ENCODE data around the gene OR2C1.

The OR2C1 gene

GRCh38 chr16:3321816-3322215, 33.9 kb upstream of the OR2C1 start:
- Histone ChIP-seq H3K9me3 (ENCODE audit: control insufficient read depth, low read length) (peaks cover 77% of the 10 kb centered on the region), H4K91ac (ENCODE audit: low read length) (no peak overlapping the region), H3K79me1 (replicated peaks; ENCODE audit: low read length, poor library complexity, severe bottlenecking) (peaks cover 1% of the 10 kb centered on the region), H3K36me3 (ENCODE audit: control insufficient read depth in 1 of 2, insufficient read depth in 2 of 2, low read depth in 1 of 2, low read length in 2 of 2) (peaks cover 8 to 21% of the 10 kb centered on the region in 2 experiments), H3K4me2 (ENCODE audit: low read length, poor library complexity, severe bottlenecking) (no peak overlapping the region), H2BK5ac (ENCODE audit: low read depth, low read length, poor library complexity, severe bottlenecking) (no peak overlapping the region), H3K4me1 (ENCODE audit: control insufficient read depth, insufficient read depth, low read depth, low read length) (no peaks in the 10 kb centered on the region), H3K14ac (ENCODE audit: low read length in 2 of 2) (no peak overlapping the region), H2AFZ (ENCODE audit: low read depth, low read length) (no peak overlapping the region), H2BK15ac (ENCODE audit: low read depth, poor library complexity, severe bottlenecking) (no peak overlapping the region), H3K27me3 (ENCODE audit: control insufficient read depth in 1 of 2, insufficient read depth in 1 of 2, low read length in 2 of 2) (no peaks in the 10 kb centered on the region), H2AK5ac (ENCODE audit: low read length, severe bottlenecking) (no peak overlapping the region), H3K23ac (ENCODE audit: low read length in 2 of 2) (no peak overlapping the region), H3K18ac (ENCODE audit: low read depth in 1 of 2, low read length in 2 of 2) (no peak overlapping the region), H2BK120ac (ENCODE audit: low read depth, low read length) (no peak overlapping the region), H3K4ac (ENCODE audit: low read depth in 1 of 2, low read length in 2 of 2) (no peak overlapping the region), H2BK12ac (ENCODE audit: low read length in 2 of 2) (no peak overlapping the region), H3K27ac (ENCODE audit: low read length, poor library complexity, severe bottlenecking) (no peak overlapping the region), H3K9ac (ENCODE audit: low read length) (no peak overlapping the region), H4K8ac (ENCODE audit: low read length) (no peak overlapping the region), H3K4me3 (ENCODE audit: insufficient read depth in 1 of 2, low read depth in 1 of 2, low read length in 2 of 2) (peak overlapping the region in 1 of 2 experiments; percentile 18)
- 0% methylated on average over 1 of the region's 2 CpGs for WGBS
- no peak for DNase-seq

GRCh38 chr16:3327514-3327913, 28.2 kb upstream of the OR2C1 start:
- Histone ChIP-seq H3K79me1 (replicated peaks; ENCODE audit: low read length, poor library complexity, severe bottlenecking) (no peaks in the 10 kb centered on the region), H4K8ac (ENCODE audit: low read length) (no peak overlapping the region), H2BK120ac (ENCODE audit: low read depth, low read length) (no peak overlapping the region), H2BK12ac (ENCODE audit: low read length in 2 of 2) (no peak overlapping the region), H4K91ac (ENCODE audit: low read length) (no peak overlapping the region), H3K4me2 (ENCODE audit: low read length, poor library complexity, severe bottlenecking) (no peak overlapping the region), H3K27ac (ENCODE audit: low read length, poor library complexity, severe bottlenecking) (no peak overlapping the region), H3K9me3 (ENCODE audit: control insufficient read depth, low read length) (peaks cover 34% of the 10 kb centered on the region), H2AFZ (ENCODE audit: low read depth, low read length) (no peak overlapping the region), H3K18ac (ENCODE audit: low read depth in 1 of 2, low read length in 2 of 2) (no peak overlapping the region), H3K4ac (ENCODE audit: low read depth in 1 of 2, low read length in 2 of 2) (no peak overlapping the region), H3K14ac (ENCODE audit: low read length in 2 of 2) (no peak overlapping the region), H3K4me3 (ENCODE audit: insufficient read depth in 1 of 2, low read depth in 1 of 2, low read length in 2 of 2) (no peak overlapping the region), H2BK5ac (ENCODE audit: low read depth, low read length, poor library complexity, severe bottlenecking) (no peak overlapping the region), H3K9ac (ENCODE audit: low read length) (no peak overlapping the region), H3K23ac (ENCODE audit: low read length in 2 of 2) (no peak overlapping the region), H3K4me1 (ENCODE audit: control insufficient read depth, insufficient read depth, low read depth, low read length) (no peaks in the 10 kb centered on the region), H2AK5ac (ENCODE audit: low read length, severe bottlenecking) (no peak overlapping the region), H3K36me3 (ENCODE audit: control insufficient read depth in 1 of 2, insufficient read depth in 2 of 2, low read depth in 1 of 2, low read length in 2 of 2) (no peaks in the 10 kb centered on the region), H2BK15ac (ENCODE audit: low read depth, poor library complexity, severe bottlenecking) (no peak overlapping the region), H3K27me3 (ENCODE audit: control insufficient read depth in 1 of 2, insufficient read depth in 1 of 2, low read length in 2 of 2) (no peaks in the 10 kb centered on the region)
- DNase-seq = no peak
- 85% methylated on average over 4 of the region's 4 CpGs for WGBS

- 53% methylated on average over 1 of the region's 3 CpGs for WGBS
- Histone ChIP-seq H2AFZ (ENCODE audit: low read depth, low read length) (no peak overlapping the region), H3K18ac (ENCODE audit: low read depth in 1 of 2, low read length in 2 of 2) (no peak overlapping the region), H2BK120ac (ENCODE audit: low read depth, low read length) (no peak overlapping the region), H2BK15ac (ENCODE audit: low read depth, poor library complexity, severe bottlenecking) (no peak overlapping the region), H2BK12ac (ENCODE audit: low read length in 2 of 2) (no peak overlapping the region), H2AK5ac (ENCODE audit: low read length, severe bottlenecking) (no peak overlapping the region), H2BK5ac (ENCODE audit: low read depth, low read length, poor library complexity, severe bottlenecking) (no peak overlapping the region), H3K27me3 (ENCODE audit: control insufficient read depth in 1 of 2, insufficient read depth in 1 of 2, low read length in 2 of 2) (no peaks in the 10 kb centered on the region), H3K4me2 (ENCODE audit: low read length, poor library complexity, severe bottlenecking) (no peak overlapping the region), H3K4me3 (ENCODE audit: insufficient read depth in 1 of 2, low read depth in 1 of 2, low read length in 2 of 2) (no peak overlapping the region), H3K4ac (ENCODE audit: low read depth in 1 of 2, low read length in 2 of 2) (no peak overlapping the region), H3K79me1 (replicated peaks; ENCODE audit: low read length, poor library complexity, severe bottlenecking) (no peaks in the 10 kb centered on the region), H3K14ac (ENCODE audit: low read length in 2 of 2) (no peak overlapping the region), H3K23ac (ENCODE audit: low read length in 2 of 2) (no peak overlapping the region), H3K9me3 (ENCODE audit: control insufficient read depth, low read length) (peaks cover 31% of the 10 kb centered on the region), H4K91ac (ENCODE audit: low read length) (no peak overlapping the region), H3K4me1 (ENCODE audit: control insufficient read depth, insufficient read depth, low read depth, low read length) (no peaks in the 10 kb centered on the region), H3K36me3 (ENCODE audit: control insufficient read depth in 1 of 2, insufficient read depth in 2 of 2, low read depth in 1 of 2, low read length in 2 of 2) (no peaks in the 10 kb centered on the region), H3K9ac (ENCODE audit: low read length) (no peak overlapping the region), H3K27ac (ENCODE audit: low read length, poor library complexity, severe bottlenecking) (no peak overlapping the region), H4K8ac (ENCODE audit: low read length) (no peak overlapping the region)
- DNase-seq = no peak
Measured at GRCh38 chr16:3328104-3328503, 27.6 kb upstream of the OR2C1 start.

DNA sequence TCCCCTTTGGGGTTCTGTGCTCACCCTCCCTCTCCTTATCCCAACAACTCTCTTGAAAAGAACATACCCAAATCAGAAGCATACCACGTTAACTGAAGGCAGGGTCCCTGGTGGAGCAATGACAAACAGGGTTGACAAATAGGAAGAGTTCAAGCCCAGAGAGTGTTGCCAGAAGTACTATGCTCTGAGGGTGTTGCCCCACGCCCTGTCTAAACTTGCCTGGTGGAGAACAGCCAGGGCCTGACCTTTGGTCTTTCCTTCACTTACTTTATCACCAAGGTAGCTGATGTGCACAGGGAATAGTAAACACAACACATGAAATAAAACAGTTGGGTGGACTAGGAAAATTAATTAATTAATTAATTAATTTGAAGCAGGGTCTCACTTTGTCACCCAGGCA, 27.0 kb upstream of the OR2C1 start:
- H3K9ac ChIP-seq (ENCODE audit: low read length) = no peak overlapping the region
- H3K4me2 ChIP-seq (ENCODE audit: low read length, poor library complexity, severe bottlenecking) = no peak overlapping the region
- H3K27ac ChIP-seq (ENCODE audit: low read length, poor library complexity, severe bottlenecking) = no peak overlapping the region
- no peak overlapping the region for H3K18ac ChIP-seq (ENCODE audit: low read depth in 1 of 2, low read length in 2 of 2)
- peaks cover 29% of the 10 kb centered on the region for H3K9me3 ChIP-seq (ENCODE audit: control insufficient read depth, low read length)
- no peak for DNase-seq
- H3K27me3 ChIP-seq (ENCODE audit: control insufficient read depth in 1 of 2, insufficient read depth in 1 of 2, low read length in 2 of 2) = no peaks in the 10 kb centered on the region
- no peak overlapping the region for H3K23ac ChIP-seq (ENCODE audit: low read length in 2 of 2)
- no peak overlapping the region for H2BK15ac ChIP-seq (ENCODE audit: low read depth, poor library complexity, severe bottlenecking)
- no peaks in the 10 kb centered on the region for H3K79me1 ChIP-seq (replicated peaks; ENCODE audit: low read length, poor library complexity, severe bottlenecking)
- H2BK12ac ChIP-seq (ENCODE audit: low read length in 2 of 2) = no peak overlapping the region
- no peak overlapping the region for H2BK120ac ChIP-seq (ENCODE audit: low read depth, low read length)
- H3K4me3 ChIP-seq (ENCODE audit: insufficient read depth in 1 of 2, low read depth in 1 of 2, low read length in 2 of 2) = no peak overlapping the region
- H3K36me3 ChIP-seq (ENCODE audit: control insufficient read depth in 1 of 2, insufficient read depth in 2 of 2, low read depth in 1 of 2, low read length in 2 of 2) = no peaks in the 10 kb centered on the region
- 73% methylated on average over 2 of the region's 2 CpGs for WGBS
- H2AK5ac ChIP-seq (ENCODE audit: low read length, severe bottlenecking) = no peak overlapping the region
- no peak overlapping the region for H4K91ac ChIP-seq (ENCODE audit: low read length)
- H2AFZ ChIP-seq (ENCODE audit: low read depth, low read length) = no peak overlapping the region
- no peak overlapping the region for H3K4ac ChIP-seq (ENCODE audit: low read depth in 1 of 2, low read length in 2 of 2)
- H2BK5ac ChIP-seq (ENCODE audit: low read depth, low read length, poor library complexity, severe bottlenecking) = no peak overlapping the region
- no peak overlapping the region for H4K8ac ChIP-seq (ENCODE audit: low read length)
- no peaks in the 10 kb centered on the region for H3K4me1 ChIP-seq (ENCODE audit: control insufficient read depth, insufficient read depth, low read depth, low read length)
- H3K14ac ChIP-seq (ENCODE audit: low read length in 2 of 2) = no peak overlapping the region

All from mesenchymal stem cell (in vitro differentiated cells and primary cell).